ENCODE data around the gene EFCC1.
"Not testable (repeated sequence)": the region's sequence is repeated elsewhere in the genome, so short reads cannot be mapped to it uniquely, and the experiment has no call there.

The EFCC1 gene

GRCh38 chr3:129063841-129064482 lies 62.9 kb downstream of the EFCC1 start:
- TF ChIP-seq CTCF (IDR thresholded peaks at IDR 0.05) = no peak
- H3K27me3 ChIP-seq = no peaks in the 10 kb centered on the region
- H3K36me3 ChIP-seq = no peaks in the 10 kb centered on the region
- H3K4me3 ChIP-seq (ENCODE audit: low read depth in 1 of 2, low read length in 1 of 2) = no peak overlapping the region
- H3K9me3 ChIP-seq = no peaks in the 10 kb centered on the region
- peaks cover 15 to 18% of the 10 kb centered on the region in 2 experiments for H3K4me1 ChIP-seq (ENCODE audit: control insufficient read depth in 1 of 2, insufficient read depth in 1 of 2, low read depth in 1 of 2, low read length in 1 of 2)
- H3K27ac ChIP-seq = no peak overlapping the region

GRCh38 chr3:129065016-129065719 lies 64.1 kb downstream of the EFCC1 start:
- Histone ChIP-seq H3K27me3 (no peaks in the 10 kb centered on the region), H3K4me1 (ENCODE audit: control insufficient read depth in 1 of 2, insufficient read depth in 1 of 2, low read depth in 1 of 2, low read length in 1 of 2) (peaks cover 10 to 19% of the 10 kb centered on the region in 2 experiments), H3K27ac (no peak overlapping the region), H3K36me3 (no peaks in the 10 kb centered on the region), H3K9me3 (no peaks in the 10 kb centered on the region), H3K4me3 (ENCODE audit: low read depth in 1 of 2, low read length in 1 of 2) (no peak overlapping the region)
- TF ChIP-seq CTCF (IDR thresholded peaks at IDR 0.05) = no peak

GRCh38 chr3:129065720-129066073 lies 64.6 kb downstream of the EFCC1 start:
- no peaks in the 10 kb centered on the region for H3K9me3 ChIP-seq
- no peaks in the 10 kb centered on the region for H3K36me3 ChIP-seq
- H3K27ac ChIP-seq = no peak overlapping the region
- no peak for TF ChIP-seq CTCF (IDR thresholded peaks at IDR 0.05)
- H3K27me3 ChIP-seq = no peaks in the 10 kb centered on the region
- peaks cover 5 to 14% of the 10 kb centered on the region in 2 experiments for H3K4me1 ChIP-seq (ENCODE audit: control insufficient read depth in 1 of 2, insufficient read depth in 1 of 2, low read depth in 1 of 2, low read length in 1 of 2)
- no peak overlapping the region for H3K4me3 ChIP-seq (ENCODE audit: low read depth in 1 of 2, low read length in 1 of 2)

- H3K27ac ChIP-seq; H3K9me3 ChIP-seq; H3K27me3 ChIP-seq; H3K4me3 ChIP-seq (ENCODE audit: low read depth in 1 of 2, low read length in 1 of 2); H3K36me3 ChIP-seq: not testable (repeated sequence)
- H3K4me1 ChIP-seq (ENCODE audit: control insufficient read depth in 1 of 2, insufficient read depth in 1 of 2, low read depth in 1 of 2, low read length in 1 of 2) = peaks cover 0 to 11% of the 10 kb centered on the region in 2 experiments
Observed at GRCh38 chr3:129067719-129068118, 66.6 kb downstream of the EFCC1 start.

GRCh38 chr3:129068291-129068886 lies 67.3 kb downstream of the EFCC1 start:
- Histone ChIP-seq H3K27me3 (no peaks in the 10 kb centered on the region), H3K4me3 (ENCODE audit: low read depth in 1 of 2, low read length in 1 of 2) (peak overlapping the region; percentile 44 to 61), H3K36me3 (no peaks in the 10 kb centered on the region)

GRCh38 chr3:129069313-129070085 lies 68.4 kb downstream of the EFCC1 start:
- not testable (repeated sequence) for H3K4me3 ChIP-seq (ENCODE audit: low read depth in 1 of 2, low read length in 1 of 2); H3K36me3 ChIP-seq; H3K9me3 ChIP-seq; H3K27ac ChIP-seq; H3K27me3 ChIP-seq
- H3K4me1 ChIP-seq (ENCODE audit: control insufficient read depth in 1 of 2, insufficient read depth in 1 of 2, low read depth in 1 of 2, low read length in 1 of 2) = peaks cover 0 to 11% of the 10 kb centered on the region in 2 experiments

More at GRCh38 chr3:129068291-129068886, 67.3 kb downstream of the EFCC1 start:
- no peak overlapping the region for H3K27ac ChIP-seq
- H3K9me3 ChIP-seq = no peaks in the 10 kb centered on the region
- peaks cover 0 to 11% of the 10 kb centered on the region in 2 experiments for H3K4me1 ChIP-seq (ENCODE audit: control insufficient read depth in 1 of 2, insufficient read depth in 1 of 2, low read depth in 1 of 2, low read length in 1 of 2)
- no peak for TF ChIP-seq CTCF (IDR thresholded peaks at IDR 0.05)

Data from neutrophil (primary cell).